ENCODE data around the gene ALKBH8. TPM values are rescaled to one million over a fixed set of nuclear protein-coding genes. Genes with fewer than 3 reads are reported as not detected.

The ALKBH8 gene
- total and polyA plus RNA-seq, 2 of the 8 experiments (the other 6 are each of a cell fraction or from before 2014, with no cell fraction given): 3.6 to 11.9 TPM

GRCh38 chr11:107592231-107592590 is 26.7 kb upstream of the ALKBH8 start (continued):
- TF ChIP-seq, protein P1, sequence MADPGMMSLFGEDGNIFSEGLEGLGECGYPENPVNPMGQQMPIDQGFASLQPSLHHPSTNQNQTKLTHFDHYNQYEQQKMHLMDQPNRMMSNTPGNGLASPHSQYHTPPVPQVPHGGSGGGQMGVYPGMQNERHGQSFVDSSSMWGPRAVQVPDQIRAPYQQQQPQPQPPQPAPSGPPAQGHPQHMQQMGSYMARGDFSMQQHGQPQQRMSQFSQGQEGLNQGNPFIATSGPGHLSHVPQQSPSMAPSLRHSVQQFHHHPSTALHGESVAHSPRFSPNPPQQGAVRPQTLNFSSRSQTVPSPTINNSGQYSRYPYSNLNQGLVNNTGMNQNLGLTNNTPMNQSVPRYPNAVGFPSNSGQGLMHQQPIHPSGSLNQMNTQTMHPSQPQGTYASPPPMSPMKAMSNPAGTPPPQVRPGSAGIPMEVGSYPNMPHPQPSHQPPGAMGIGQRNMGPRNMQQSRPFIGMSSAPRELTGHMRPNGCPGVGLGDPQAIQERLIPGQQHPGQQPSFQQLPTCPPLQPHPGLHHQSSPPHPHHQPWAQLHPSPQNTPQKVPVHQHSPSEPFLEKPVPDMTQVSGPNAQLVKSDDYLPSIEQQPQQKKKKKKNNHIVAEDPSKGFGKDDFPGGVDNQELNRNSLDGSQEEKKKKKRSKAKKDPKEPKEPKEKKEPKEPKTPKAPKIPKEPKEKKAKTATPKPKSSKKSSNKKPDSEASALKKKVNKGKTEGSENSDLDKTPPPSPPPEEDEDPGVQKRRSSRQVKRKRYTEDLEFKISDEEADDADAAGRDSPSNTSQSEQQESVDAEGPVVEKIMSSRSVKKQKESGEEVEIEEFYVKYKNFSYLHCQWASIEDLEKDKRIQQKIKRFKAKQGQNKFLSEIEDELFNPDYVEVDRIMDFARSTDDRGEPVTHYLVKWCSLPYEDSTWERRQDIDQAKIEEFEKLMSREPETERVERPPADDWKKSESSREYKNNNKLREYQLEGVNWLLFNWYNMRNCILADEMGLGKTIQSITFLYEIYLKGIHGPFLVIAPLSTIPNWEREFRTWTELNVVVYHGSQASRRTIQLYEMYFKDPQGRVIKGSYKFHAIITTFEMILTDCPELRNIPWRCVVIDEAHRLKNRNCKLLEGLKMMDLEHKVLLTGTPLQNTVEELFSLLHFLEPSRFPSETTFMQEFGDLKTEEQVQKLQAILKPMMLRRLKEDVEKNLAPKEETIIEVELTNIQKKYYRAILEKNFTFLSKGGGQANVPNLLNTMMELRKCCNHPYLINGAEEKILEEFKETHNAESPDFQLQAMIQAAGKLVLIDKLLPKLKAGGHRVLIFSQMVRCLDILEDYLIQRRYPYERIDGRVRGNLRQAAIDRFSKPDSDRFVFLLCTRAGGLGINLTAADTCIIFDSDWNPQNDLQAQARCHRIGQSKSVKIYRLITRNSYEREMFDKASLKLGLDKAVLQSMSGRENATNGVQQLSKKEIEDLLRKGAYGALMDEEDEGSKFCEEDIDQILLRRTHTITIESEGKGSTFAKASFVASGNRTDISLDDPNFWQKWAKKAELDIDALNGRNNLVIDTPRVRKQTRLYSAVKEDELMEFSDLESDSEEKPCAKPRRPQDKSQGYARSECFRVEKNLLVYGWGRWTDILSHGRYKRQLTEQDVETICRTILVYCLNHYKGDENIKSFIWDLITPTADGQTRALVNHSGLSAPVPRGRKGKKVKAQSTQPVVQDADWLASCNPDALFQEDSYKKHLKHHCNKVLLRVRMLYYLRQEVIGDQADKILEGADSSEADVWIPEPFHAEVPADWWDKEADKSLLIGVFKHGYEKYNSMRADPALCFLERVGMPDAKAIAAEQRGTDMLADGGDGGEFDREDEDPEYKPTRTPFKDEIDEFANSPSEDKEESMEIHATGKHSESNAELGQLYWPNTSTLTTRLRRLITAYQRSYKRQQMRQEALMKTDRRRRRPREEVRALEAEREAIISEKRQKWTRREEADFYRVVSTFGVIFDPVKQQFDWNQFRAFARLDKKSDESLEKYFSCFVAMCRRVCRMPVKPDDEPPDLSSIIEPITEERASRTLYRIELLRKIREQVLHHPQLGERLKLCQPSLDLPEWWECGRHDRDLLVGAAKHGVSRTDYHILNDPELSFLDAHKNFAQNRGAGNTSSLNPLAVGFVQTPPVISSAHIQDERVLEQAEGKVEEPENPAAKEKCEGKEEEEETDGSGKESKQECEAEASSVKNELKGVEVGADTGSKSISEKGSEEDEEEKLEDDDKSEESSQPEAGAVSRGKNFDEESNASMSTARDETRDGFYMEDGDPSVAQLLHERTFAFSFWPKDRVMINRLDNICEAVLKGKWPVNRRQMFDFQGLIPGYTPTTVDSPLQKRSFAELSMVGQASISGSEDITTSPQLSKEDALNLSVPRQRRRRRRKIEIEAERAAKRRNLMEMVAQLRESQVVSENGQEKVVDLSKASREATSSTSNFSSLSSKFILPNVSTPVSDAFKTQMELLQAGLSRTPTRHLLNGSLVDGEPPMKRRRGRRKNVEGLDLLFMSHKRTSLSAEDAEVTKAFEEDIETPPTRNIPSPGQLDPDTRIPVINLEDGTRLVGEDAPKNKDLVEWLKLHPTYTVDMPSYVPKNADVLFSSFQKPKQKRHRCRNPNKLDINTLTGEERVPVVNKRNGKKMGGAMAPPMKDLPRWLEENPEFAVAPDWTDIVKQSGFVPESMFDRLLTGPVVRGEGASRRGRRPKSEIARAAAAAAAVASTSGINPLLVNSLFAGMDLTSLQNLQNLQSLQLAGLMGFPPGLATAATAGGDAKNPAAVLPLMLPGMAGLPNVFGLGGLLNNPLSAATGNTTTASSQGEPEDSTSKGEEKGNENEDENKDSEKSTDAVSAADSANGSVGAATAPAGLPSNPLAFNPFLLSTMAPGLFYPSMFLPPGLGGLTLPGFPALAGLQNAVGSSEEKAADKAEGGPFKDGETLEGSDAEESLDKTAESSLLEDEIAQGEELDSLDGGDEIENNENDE (IDR thresholded peaks at IDR 0.05; ENCODE audit: insufficient replicate concordance, low read length): no peak
- TF ChIP-seq CREB1 (IDR thresholded peaks at IDR 0.05): no peak
- no peak for TF ChIP-seq NANOG (IDR thresholded peaks at IDR 0.05; ENCODE audit: insufficient read depth, low read depth, low read length, poor library complexity, severe bottlenecking)
- no peak for TF ChIP-seq RBBP5 (IDR thresholded peaks at IDR 0.05; ENCODE audit: borderline replicate concordance, low read depth, low read length)
- TF ChIP-seq CTBP2 (IDR thresholded peaks at IDR 0.05; ENCODE audit: borderline replicate concordance, insufficient read depth, insufficient read length, low read length): no peak
- peak; percentile 20; the same call in 1 of the 2 replicates for TF ChIP-seq SUZ12 (IDR thresholded peaks at IDR 0.05; ENCODE audit: low read length)
- no peak for TF ChIP-seq SAP30 (IDR thresholded peaks at IDR 0.05; ENCODE audit: insufficient read depth, insufficient replicate concordance, low read length)
- TF ChIP-seq SIN3A (conservative IDR thresholded peaks at IDR 0.05 in 1 of 2, IDR thresholded peaks at IDR 0.05 in 1 of 2; ENCODE audit: low read depth in 1 of 2, low read length in 2 of 2): 0 out of 4 replicates have a peak, but pooled peaks of 1 of the 2 experiments have one; percentile 6
